GM23248 (cell line): ENCODE measurements around the gene THSD4. TPM values are rescaled to one million over a fixed set of nuclear protein-coding genes. Genes with fewer than 3 reads are reported as not detected.

ENCODE experiments used
- DNase-seq: peaks from one replicate; pipeline ENCODE4 v3.0.0-alpha.2; 2015
- H2AFZ ChIP-seq: fragments of 200-600 bp; sonication (generic); 2 replicates; pipeline ENCODE4 v1.6.1; 2016; ENCODE audit warnings: antibody characterized with exemption
- H3F3A ChIP-seq: fragments of 200-600 bp; sonication (generic); 2 replicates; pipeline ENCODE4 v1.6.1; 2016; ENCODE audit warnings: mild to moderate bottlenecking, antibody characterized with exemption, mixed run types; ENCODE audit not compliant: insufficient read depth
- H3K27ac ChIP-seq: fragments of 200-600 bp; sonication (generic); 2 replicates; pipeline ENCODE4 v1.5.1; 2016; ENCODE audit warnings: mild to moderate bottlenecking
- H3K27me3 ChIP-seq: fragments of 200-600 bp; sonication (generic); replicated peaks from 2 replicates; pipeline ENCODE4 v1.6.1; 2016; ENCODE audit warnings: mild to moderate bottlenecking; ENCODE audit not compliant: insufficient read depth
- H3K36me3 ChIP-seq: fragments of 200-600 bp; sonication (generic); 2 replicates; pipeline ENCODE4 v1.6.1; 2016; ENCODE audit warnings: low read depth, mild to moderate bottlenecking
- H3K4me1 ChIP-seq: fragments of 200-600 bp; sonication (generic); 2 replicates; pipeline ENCODE4 v1.6.1; 2016; ENCODE audit warnings: mild to moderate bottlenecking; ENCODE audit not compliant: insufficient read depth
- H3K4me2 ChIP-seq: fragments of 200-600 bp; sonication (generic); one replicate; pipeline ENCODE4 v1.6.1; 2016; ENCODE audit warnings: mild to moderate bottlenecking; ENCODE audit not compliant: unreplicated experiment
- H3K4me3 ChIP-seq: fragments of 200-600 bp; sonication (generic); 2 replicates; pipeline ENCODE4 v1.5.1; 2016; ENCODE audit warnings: mild to moderate bottlenecking
- H3K79me2 ChIP-seq: fragments of 200-600 bp; sonication (generic); 2 replicates; pipeline ENCODE4 v1.6.1; 2016; ENCODE audit warnings: mild to moderate bottlenecking; ENCODE audit not compliant: insufficient read depth
- H3K9ac ChIP-seq: fragments of 200-600 bp; sonication (generic); 2 replicates; pipeline ENCODE4 v1.6.1; 2016; ENCODE audit warnings: mild to moderate bottlenecking
- H3K9me2 ChIP-seq: fragments of 200-600 bp; sonication (generic); 2 replicates; pipeline ENCODE4 v1.6.1; 2016; ENCODE audit warnings: mixed run types, mild to moderate bottlenecking, moderate library complexity; ENCODE audit not compliant: insufficient read depth
- H3K9me3 ChIP-seq: fragments of 200-600 bp; sonication (generic); one replicate; pipeline ENCODE4 v1.6.1; 2017; ENCODE audit warnings: low read depth
- H4K20me1 ChIP-seq: fragments of 200-600 bp; sonication (generic); 2 replicates; pipeline ENCODE4 v1.6.0; 2016; ENCODE audit not compliant: insufficient read depth
- EZH2 ChIP-seq: fragments of 200-600 bp; sonication (generic); IDR thresholded peaks from 2 replicates; pipeline ENCODE4 v1.6.1; 2018; ENCODE audit warnings: antibody characterized with exemption, mild to moderate bottlenecking; ENCODE audit not compliant: insufficient read depth, poor library complexity, severe bottlenecking
- EZH2phosphoT487 ChIP-seq: fragments of 200-600 bp; sonication (generic); IDR thresholded peaks from 2 replicates; pipeline ENCODE4 v1.6.1; 2018; ENCODE audit warnings: antibody characterized with exemption, moderate library complexity, mild to moderate bottlenecking, low read depth; ENCODE audit not compliant: insufficient read depth
- WGBS, 2 experiments: methylation state at CpG; one replicate each; pipeline ENCODE4 v1.1.6; 2015 to 2017; ENCODE audit warnings: low lambda C conversion rate in 2 of 2, low coverage in 1 of 2; ENCODE audit errors: missing lambda C conversion rate in 2 of 2; 5-methylcytosine and 5-hydroxymethylcytosine counted together
- in situ Hi-C: fragments of 300-500 bp; cut with MboI; formaldehyde crosslinking; loops from 2 replicates; pipeline ENCODE4 v1.15.0; 2020
- polyA plus RNA-seq: library from polyadenylated mRNA; unstranded; fragments of >200 nt; fragmentation: Nextera tagmentation; extraction: Ambion mirVana; gene quantifications from 2 replicates; pipeline ENCODE4 v1.2.1, GENCODE V29; 2016
- total RNA-seq: library from RNA; depleted of rRNA; stranded (reverse); fragments of >200 nt; shearing (Covaris generic); gene quantifications from 2 replicates; pipeline ENCODE4 v1.2.3, GENCODE V29; 2014

Gene THSD4
- total and polyA plus RNA-seq, 2 experiments from 2014 or later: 14.2 to 58.9 TPM

- H2AFZ ChIP-seq: no peak overlapping the region
- no peak overlapping the region for H3K4me2 ChIP-seq
- no peaks in the 10 kb centered on the region for H3K79me2 ChIP-seq
- H3K9ac ChIP-seq: no peak overlapping the region
- 76 to 78% methylated on average over 3 of the region's 3 CpGs for WGBS, 2 experiments
- H3K4me3 ChIP-seq: no peak overlapping the region
- no peaks in the 10 kb centered on the region for H4K20me1 ChIP-seq
- no peaks in the 10 kb centered on the region for H3K27me3 ChIP-seq
- no peak overlapping the region for H3K27ac ChIP-seq
- no peaks in the 10 kb centered on the region for H3K9me2 ChIP-seq
- TF ChIP-seq EZH2phosphoT487 (no peak), EZH2 (no peak)
- H3K9me3 ChIP-seq: no peaks in the 10 kb centered on the region
- in situ Hi-C loops: no loop called here
- H3K36me3 ChIP-seq: no peaks in the 10 kb centered on the region
- peaks cover 2% of the 10 kb centered on the region; the same call in 1 of the 2 replicates for H3F3A ChIP-seq
- peaks cover 3% of the 10 kb centered on the region; the same call in 1 of the 2 replicates for H3K4me1 ChIP-seq
- DNase-seq: no peak
Observed at GRCh38 chr15:71567173-71567572, 451.9 kb downstream of the THSD4 start.

- H3K36me3 ChIP-seq: no peaks in the 10 kb centered on the region
- H3K4me1 ChIP-seq: 0 out of 2 replicates have a peak, but pooled peaks cover 6% of the 10 kb centered on the region
- no peak overlapping the region for H2AFZ ChIP-seq
- no peak overlapping the region for H3K4me2 ChIP-seq
- no peaks in the 10 kb centered on the region for H4K20me1 ChIP-seq
- no peaks in the 10 kb centered on the region for H3K79me2 ChIP-seq
- H3K9ac ChIP-seq: no peak overlapping the region
- no peaks in the 10 kb centered on the region for H3K9me2 ChIP-seq
- 33 to 59% methylated on average over 1 of the region's 1 CpG for WGBS, 2 experiments
- no peak overlapping the region for H3K27ac ChIP-seq
- no peak for TF ChIP-seq EZH2
- no peak for TF ChIP-seq EZH2phosphoT487
- H3K4me3 ChIP-seq: no peak overlapping the region
- in situ Hi-C loops: no loop called here
- no peaks in the 10 kb centered on the region for H3F3A ChIP-seq
- no peaks in the 10 kb centered on the region for H3K27me3 ChIP-seq
- no peak for DNase-seq
- no peaks in the 10 kb centered on the region for H3K9me3 ChIP-seq
Observed at GRCh38 chr15:71568227-71568626, 453.0 kb downstream of the THSD4 start.

GRCh38 chr15:71570736-71571135 lies 455.5 kb downstream of the THSD4 start:
- Histone ChIP-seq H2AFZ (no peak overlapping the region), H4K20me1 (no peaks in the 10 kb centered on the region), H3K9ac (no peak overlapping the region), H3K79me2 (no peaks in the 10 kb centered on the region), H3K4me1 (0 out of 2 replicates have a peak, but pooled peaks cover 6% of the 10 kb centered on the region), H3K9me2 (no peaks in the 10 kb centered on the region), H3K36me3 (no peaks in the 10 kb centered on the region), H3K27ac (no peak overlapping the region), H3K27me3 (no peaks in the 10 kb centered on the region), H3K4me2 (no peak overlapping the region), H3K9me3 (no peaks in the 10 kb centered on the region), H3K4me3 (no peak overlapping the region), H3F3A (no peaks in the 10 kb centered on the region)
- TF ChIP-seq EZH2phosphoT487: no peak
- TF ChIP-seq EZH2: no peak
- in situ Hi-C loops: no loop called here
- DNase-seq: no peak
- 65 to 72% methylated on average over 7 of the region's 7 CpGs for WGBS, 2 experiments

DNA sequence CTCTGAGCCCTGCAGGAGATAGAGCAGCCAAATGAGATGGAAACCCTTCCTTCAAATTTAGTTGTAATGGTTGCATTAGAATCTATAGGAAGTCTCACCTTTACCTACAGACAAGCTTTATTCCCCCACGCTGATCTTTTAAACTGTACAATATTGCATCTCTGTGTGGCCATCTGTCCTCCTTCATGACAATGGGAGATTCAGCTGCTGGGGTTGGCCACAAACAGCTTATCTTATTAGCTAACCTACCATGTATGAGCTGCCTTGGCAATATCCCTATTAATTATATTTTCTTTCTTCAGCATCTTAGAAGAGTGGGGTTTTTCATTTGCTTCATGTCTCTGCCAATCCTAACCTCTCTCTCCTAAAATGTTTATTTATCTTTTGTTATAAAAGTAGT lies 456.4 kb downstream of the THSD4 start:
- H3K4me2 ChIP-seq: no peak overlapping the region
- H3K36me3 ChIP-seq: no peaks in the 10 kb centered on the region
- no peak overlapping the region for H3K4me3 ChIP-seq
- H3K9me3 ChIP-seq: no peaks in the 10 kb centered on the region
- H3K79me2 ChIP-seq: no peaks in the 10 kb centered on the region
- 0 out of 2 replicates have a peak, but pooled peaks cover 6% of the 10 kb centered on the region for H3K4me1 ChIP-seq
- WGBS, 2 experiments: 90 to 92% methylated on average over 1 of the region's 1 CpG
- H4K20me1 ChIP-seq: no peaks in the 10 kb centered on the region
- no peaks in the 10 kb centered on the region for H3K9me2 ChIP-seq
- in situ Hi-C loops: no loop called here
- H3F3A ChIP-seq: 0 out of 2 replicates have a peak, but pooled peaks cover 4% of the 10 kb centered on the region
- H3K9ac ChIP-seq: no peak overlapping the region
- TF ChIP-seq EZH2phosphoT487 (no peak), EZH2 (no peak)
- H3K27ac ChIP-seq: no peak overlapping the region
- DNase-seq: no peak
- no peak overlapping the region for H2AFZ ChIP-seq
- no peaks in the 10 kb centered on the region for H3K27me3 ChIP-seq
